Peyer's patch (tissue), 4 donors: Measurements from ENCODE around the gene MICAL3. TPM values are rescaled to one million over a fixed set of nuclear protein-coding genes. Genes with fewer than 3 reads are reported as not detected.

Experiments used
- DNase-seq, 3 donors: peaks; one replicate each; pipeline ENCODE4 v3.0.0-alpha.2; 2017 to 2019
- H3K27ac ChIP-seq, 4 donors: fragments of 200-600 bp; sonication (generic); one replicate each; pipeline ENCODE4 v1.5.1; 2016 to 2019
- H3K27me3 ChIP-seq, 2 donors: fragments of 200-600 bp; sonication (generic); one replicate each; pipeline ENCODE4 v1.5.1; 2019
- H3K36me3 ChIP-seq, 3 donors: fragments of 200-600 bp; sonication (generic); one replicate each; pipeline ENCODE4 v1.5.1; 2016 to 2019
- H3K4me1 ChIP-seq, 4 donors: fragments of 200-600 bp; sonication (generic); one replicate each; pipeline ENCODE4 v1.5.1; 2016 to 2019
- H3K4me3 ChIP-seq, 4 donors: fragments of 200-600 bp; sonication (generic); 1 replicate in 3 of 4; 2 replicates in 1 of 4; pipeline ENCODE4 v1.5.1; 2016 to 2019; ENCODE audit warnings: mild to moderate bottlenecking in 1 of 4
- H3K9me3 ChIP-seq, 4 donors: fragments of 200-600 bp; sonication (generic); one replicate each; pipeline ENCODE4 v1.5.1; 2016 to 2019; ENCODE audit warnings: mild to moderate bottlenecking in 1 of 4
- POLR2A ChIP-seq, 2 donors: fragments of 450-650 bp; IDR thresholded peaks; one replicate each; pipeline ENCODE4 v1.5.1; 2017; ENCODE audit warnings: antibody characterized with exemption in 2 of 2, mild to moderate bottlenecking in 2 of 2, moderate library complexity in 2 of 2
- total RNA-seq, 4 donors: library from RNA; depleted of rRNA; stranded (reverse); fragments of >200 nt; gene quantifications; one replicate each; pipeline ENCODE4 v1.1.0, GENCODE V29; 2016
- TF ChIP-seq, protein P1 (sequence below), 6 experiments: fragments of 450-650 bp in 4 of 6; fragments of 200-600 bp in 2 of 6; sonication (generic) in 1 of 6; IDR thresholded peaks; one replicate each; pipeline ENCODE4 v1.5.1; 2017 to 2019; ENCODE audit warnings: antibody characterized with exemption in 6 of 6, mild to moderate bottlenecking in 3 of 6, moderate library complexity in 1 of 6

The MICAL3 gene
- total RNA-seq, 4 donors from 2014 or later = 68.5 to 99.1 (median 88.7) TPM

DNA sequence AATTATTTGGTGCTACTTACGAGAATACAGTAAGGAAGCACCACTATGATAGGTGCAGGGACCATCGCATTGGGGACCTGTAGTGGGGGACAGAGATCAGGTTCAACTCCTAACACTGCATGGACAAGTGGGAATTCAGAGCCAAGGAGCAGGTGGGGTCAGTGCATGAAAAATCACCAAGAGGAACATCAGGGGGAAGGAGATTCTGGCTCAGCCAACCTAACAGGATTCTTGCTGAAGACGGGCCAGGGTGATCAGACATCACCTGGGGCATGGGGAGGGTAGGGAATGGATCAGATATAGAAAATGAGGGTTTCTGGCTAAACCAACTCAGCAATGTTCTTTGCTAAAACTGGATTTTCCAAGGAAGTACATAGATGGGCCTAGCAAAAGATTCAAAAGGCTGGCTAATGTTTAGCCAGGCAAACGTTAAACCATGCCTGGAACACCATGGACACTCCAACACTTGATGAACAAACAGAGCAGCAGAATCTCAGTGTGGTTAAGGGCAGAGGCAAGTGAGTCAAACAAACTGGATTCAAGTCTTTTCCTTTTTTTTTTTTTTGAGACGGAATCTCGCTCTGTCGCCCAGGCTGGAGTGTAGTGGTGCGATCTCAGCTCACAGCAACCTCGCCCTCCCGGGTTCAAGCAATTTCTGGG is 70.0 kb downstream of the MICAL3 start:
- Histone ChIP-seq H3K36me3 (no peaks in the 10 kb centered on the region), H3K27ac (no peak overlapping the region), H3K9me3 (no peaks in the 10 kb centered on the region), H3K4me1 (no peaks in the 10 kb centered on the region), H3K4me3 (no peak overlapping the region), H3K27me3 (no peaks in the 10 kb centered on the region)
- no peak for DNase-seq
- no peak for TF ChIP-seq POLR2A (IDR thresholded peaks at IDR 0.05)
- TF ChIP-seq, protein P1, sequence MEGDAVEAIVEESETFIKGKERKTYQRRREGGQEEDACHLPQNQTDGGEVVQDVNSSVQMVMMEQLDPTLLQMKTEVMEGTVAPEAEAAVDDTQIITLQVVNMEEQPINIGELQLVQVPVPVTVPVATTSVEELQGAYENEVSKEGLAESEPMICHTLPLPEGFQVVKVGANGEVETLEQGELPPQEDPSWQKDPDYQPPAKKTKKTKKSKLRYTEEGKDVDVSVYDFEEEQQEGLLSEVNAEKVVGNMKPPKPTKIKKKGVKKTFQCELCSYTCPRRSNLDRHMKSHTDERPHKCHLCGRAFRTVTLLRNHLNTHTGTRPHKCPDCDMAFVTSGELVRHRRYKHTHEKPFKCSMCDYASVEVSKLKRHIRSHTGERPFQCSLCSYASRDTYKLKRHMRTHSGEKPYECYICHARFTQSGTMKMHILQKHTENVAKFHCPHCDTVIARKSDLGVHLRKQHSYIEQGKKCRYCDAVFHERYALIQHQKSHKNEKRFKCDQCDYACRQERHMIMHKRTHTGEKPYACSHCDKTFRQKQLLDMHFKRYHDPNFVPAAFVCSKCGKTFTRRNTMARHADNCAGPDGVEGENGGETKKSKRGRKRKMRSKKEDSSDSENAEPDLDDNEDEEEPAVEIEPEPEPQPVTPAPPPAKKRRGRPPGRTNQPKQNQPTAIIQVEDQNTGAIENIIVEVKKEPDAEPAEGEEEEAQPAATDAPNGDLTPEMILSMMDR (IDR thresholded peaks at IDR 0.05) = no peak

DNA sequence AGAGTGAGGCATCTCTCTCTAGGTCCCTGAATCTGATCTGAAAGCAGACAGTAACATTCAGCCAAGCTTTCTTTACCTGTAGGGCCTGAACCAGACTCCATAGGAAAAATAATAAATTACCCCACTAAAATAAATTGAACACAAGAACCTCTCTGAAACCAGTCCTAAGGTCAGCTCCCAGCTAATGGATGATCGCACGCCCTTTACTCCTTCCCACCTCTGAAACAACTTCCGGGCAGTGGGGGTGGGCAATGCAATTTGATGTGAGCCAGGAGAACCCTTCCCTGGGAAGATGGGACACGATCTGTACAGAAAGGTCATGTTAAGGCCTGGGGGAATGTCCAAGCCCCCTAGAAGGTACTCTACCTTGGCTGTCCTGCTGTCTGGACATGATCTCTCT is 71.2 kb downstream of the MICAL3 start:
- no peak overlapping the region for H3K4me3 ChIP-seq
- no peak overlapping the region for H3K27ac ChIP-seq
- no peaks in the 10 kb centered on the region for H3K9me3 ChIP-seq
- H3K36me3 ChIP-seq = no peaks in the 10 kb centered on the region
- TF ChIP-seq, protein P1 (IDR thresholded peaks at IDR 0.05) = no peak
- no peak for TF ChIP-seq POLR2A (IDR thresholded peaks at IDR 0.05)
- DNase-seq = no peak
- H3K4me1 ChIP-seq = no peaks in the 10 kb centered on the region
- H3K27me3 ChIP-seq = no peaks in the 10 kb centered on the region

DNA sequence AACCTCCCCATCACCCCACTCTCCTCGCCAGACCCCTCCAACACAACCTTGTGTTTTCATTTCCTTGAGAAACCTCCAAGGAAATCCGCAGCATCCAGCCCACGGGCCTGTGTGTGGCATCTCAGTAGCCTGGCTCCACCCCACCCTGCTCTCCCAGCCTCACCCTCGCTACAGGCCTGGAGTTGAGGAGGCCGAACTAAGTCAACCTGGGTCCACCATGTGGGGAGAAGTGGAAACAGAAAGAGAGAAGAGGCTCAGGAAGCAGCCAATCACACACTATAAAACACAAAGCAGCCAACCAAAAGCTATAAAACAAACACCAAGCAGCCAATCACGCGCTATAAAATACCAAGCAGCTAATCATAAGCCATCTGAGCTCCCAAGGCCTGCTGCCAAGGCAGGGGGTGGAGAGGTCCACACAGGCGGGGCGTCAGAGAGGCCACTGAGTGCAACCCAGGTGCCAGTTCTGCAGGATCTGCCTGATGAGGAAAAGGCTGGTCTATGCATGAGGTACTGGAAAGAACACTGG is 72.0 kb downstream of the MICAL3 start:
- DNase-seq = no peak
- no peak for TF ChIP-seq POLR2A (IDR thresholded peaks at IDR 0.05)
- TF ChIP-seq, protein P1 (IDR thresholded peaks at IDR 0.05) = no peak
- no peaks in the 10 kb centered on the region for H3K27me3 ChIP-seq

DNA sequence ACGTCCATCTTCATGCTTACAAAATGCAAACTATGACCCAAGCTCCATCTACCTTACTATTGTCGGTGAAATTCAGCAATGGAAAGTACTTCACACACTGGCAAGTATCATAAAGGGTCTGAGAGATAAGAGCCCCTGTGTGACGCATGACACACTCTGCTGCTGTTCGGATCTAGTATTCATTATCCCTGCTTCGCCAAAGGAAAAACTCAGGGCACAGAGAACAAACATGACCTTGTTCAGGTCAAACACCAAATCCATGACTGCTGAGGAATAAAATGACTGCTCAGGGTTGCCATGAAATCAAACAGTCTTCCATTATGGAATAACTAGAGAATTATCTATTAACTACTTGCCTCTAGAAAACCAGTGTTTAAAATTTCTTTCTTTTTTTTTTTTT is 73.0 kb downstream of the MICAL3 start:
- Histone ChIP-seq H3K9me3 (no peaks in the 10 kb centered on the region), H3K4me3 (no peak overlapping the region), H3K27ac (no peak overlapping the region), H3K4me1 (peaks cover 0 to 4% (median 0%) of the 10 kb centered on the region in 4 donors), H3K36me3 (no peaks in the 10 kb centered on the region), H3K27me3 (no peaks in the 10 kb centered on the region)
- TF ChIP-seq, protein P1 (IDR thresholded peaks at IDR 0.05) = no peak
- DNase-seq = no peak

More for the DNA sequence above, 72.0 kb downstream of the MICAL3 start:
- Histone ChIP-seq H3K36me3 (no peaks in the 10 kb centered on the region), H3K4me1 (no peaks in the 10 kb centered on the region), H3K9me3 (no peaks in the 10 kb centered on the region), H3K27ac (no peak overlapping the region), H3K4me3 (no peak overlapping the region)

DNA sequence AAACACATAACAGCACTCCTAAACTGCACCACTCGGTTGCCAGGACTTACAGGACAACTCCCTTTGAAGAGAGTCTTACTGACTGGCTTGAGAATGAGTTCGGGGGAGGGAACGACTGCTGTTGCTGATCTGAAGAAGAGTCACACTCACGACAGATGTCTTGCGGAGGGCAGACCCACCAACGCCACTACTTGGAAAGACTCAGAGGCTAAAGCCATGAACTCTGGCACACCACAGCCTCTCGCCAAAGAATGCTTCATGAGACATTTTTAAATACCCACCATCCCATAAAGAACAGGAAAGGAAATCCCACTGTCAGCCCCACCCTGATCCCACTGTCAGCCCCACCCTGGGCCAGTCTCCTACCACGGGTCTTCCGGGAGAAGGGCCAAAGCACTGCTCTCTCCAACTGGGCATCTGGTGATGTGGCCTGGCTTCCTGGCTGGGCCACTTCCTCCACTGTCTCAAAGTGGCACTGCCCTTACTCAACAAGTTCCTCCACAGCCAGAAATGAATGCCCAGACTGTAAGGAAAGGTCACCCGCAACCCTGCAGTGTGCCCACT is 73.6 kb downstream of the MICAL3 start:
- H3K4me1 ChIP-seq = peaks cover 0 to 10% (median 0%) of the 10 kb centered on the region in 4 donors
- H3K27ac ChIP-seq = no peak overlapping the region
- H3K27me3 ChIP-seq = no peaks in the 10 kb centered on the region
- no peaks in the 10 kb centered on the region for H3K36me3 ChIP-seq
- DNase-seq = no peak
- TF ChIP-seq POLR2A (IDR thresholded peaks at IDR 0.05) = no peak
- TF ChIP-seq, protein P1 (IDR thresholded peaks at IDR 0.05) = no peak
- H3K4me3 ChIP-seq = no peak overlapping the region
- no peaks in the 10 kb centered on the region for H3K9me3 ChIP-seq
